HCT116 (cell line): ENCODE results near the gene SYNGAP1. TPM values are rescaled to one million over a fixed set of nuclear protein-coding genes. Genes with fewer than 3 reads are reported as not detected.

Experiments
- CBX3 ChIP-seq: IDR thresholded peaks from 2 replicates; pipeline ENCODE4 v1.6.1; 2012; ENCODE audit warnings: low read depth
- EGR1 ChIP-seq: IDR thresholded peaks from 2 replicates; pipeline ENCODE4 v1.6.1; 2012; ENCODE audit warnings: low read depth
- ELF1 ChIP-seq: IDR thresholded peaks from 2 replicates; pipeline ENCODE4 v1.6.1; 2012; ENCODE audit warnings: low read depth, borderline replicate concordance
- EZH2 ChIP-seq: fragments of 200-600 bp; sonication (generic); IDR thresholded peaks from 2 replicates; pipeline ENCODE4 v1.6.1; 2017; ENCODE audit warnings: antibody characterized with exemption, mixed run types
- EZH2phosphoT487 ChIP-seq: fragments of 200-600 bp; IDR thresholded peaks from 2 replicates; pipeline ENCODE4 v1.6.1; 2018; ENCODE audit warnings: antibody characterized with exemption, borderline replicate concordance
- JUND ChIP-seq: IDR thresholded peaks from 2 replicates; pipeline ENCODE4 v1.6.1; 2012
- MAX ChIP-seq: IDR thresholded peaks from 2 replicates; pipeline ENCODE4 v1.6.1; 2012
- SIN3A ChIP-seq: IDR thresholded peaks from 2 replicates; pipeline ENCODE4 v1.6.1; 2012; ENCODE audit warnings: low read depth
- SP1 ChIP-seq: IDR thresholded peaks from 2 replicates; pipeline ENCODE4 v1.6.1; 2012; ENCODE audit warnings: low read depth
- ZFX ChIP-seq: fragments of 450-650 bp; IDR thresholded peaks from 2 replicates; pipeline ENCODE4 v1.6.1; 2017
- total RNA-seq: library from RNA; stranded (reverse); gene quantifications from one replicate; pipeline ENCODE4 v1.2.1, GENCODE V29; 2021; ENCODE audit not compliant: unreplicated experiment
- TF ChIP-seq, protein P1 (sequence below), 3 experiments: fragments of 200-600 bp in 1 of 3; sonication (generic) in 1 of 3; IDR thresholded peaks in 2 of 3; conservative IDR thresholded peaks in 1 of 3; 2 replicates each; pipeline ENCODE4 v1.5.1; 2012 to 2017; ENCODE audit warnings: low read depth in 2 of 3, low read length in 2 of 3, antibody characterized with exemption in 1 of 3, borderline replicate concordance in 1 of 3, control low read depth in 1 of 3, mild to moderate bottlenecking in 1 of 3, mixed read lengths in 1 of 3, mixed run types in 1 of 3, moderate library complexity in 1 of 3; ENCODE audit not compliant: insufficient read depth in 1 of 3
- TF ChIP-seq, protein P2 (sequence below): IDR thresholded peaks from 2 replicates; pipeline ENCODE4 v1.6.1; 2012; ENCODE audit warnings: low read depth

The SYNGAP1 gene
- total RNA-seq, 1 experiment from 2014 or later, result 11.5 TPM

- TF ChIP-seq, protein P1, sequence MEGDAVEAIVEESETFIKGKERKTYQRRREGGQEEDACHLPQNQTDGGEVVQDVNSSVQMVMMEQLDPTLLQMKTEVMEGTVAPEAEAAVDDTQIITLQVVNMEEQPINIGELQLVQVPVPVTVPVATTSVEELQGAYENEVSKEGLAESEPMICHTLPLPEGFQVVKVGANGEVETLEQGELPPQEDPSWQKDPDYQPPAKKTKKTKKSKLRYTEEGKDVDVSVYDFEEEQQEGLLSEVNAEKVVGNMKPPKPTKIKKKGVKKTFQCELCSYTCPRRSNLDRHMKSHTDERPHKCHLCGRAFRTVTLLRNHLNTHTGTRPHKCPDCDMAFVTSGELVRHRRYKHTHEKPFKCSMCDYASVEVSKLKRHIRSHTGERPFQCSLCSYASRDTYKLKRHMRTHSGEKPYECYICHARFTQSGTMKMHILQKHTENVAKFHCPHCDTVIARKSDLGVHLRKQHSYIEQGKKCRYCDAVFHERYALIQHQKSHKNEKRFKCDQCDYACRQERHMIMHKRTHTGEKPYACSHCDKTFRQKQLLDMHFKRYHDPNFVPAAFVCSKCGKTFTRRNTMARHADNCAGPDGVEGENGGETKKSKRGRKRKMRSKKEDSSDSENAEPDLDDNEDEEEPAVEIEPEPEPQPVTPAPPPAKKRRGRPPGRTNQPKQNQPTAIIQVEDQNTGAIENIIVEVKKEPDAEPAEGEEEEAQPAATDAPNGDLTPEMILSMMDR (IDR thresholded peaks at IDR 0.05 in 2 of 3, conservative IDR thresholded peaks at IDR 0.05 in 1 of 3; ENCODE audit: borderline replicate concordance in 1 of 3, insufficient read depth in 1 of 3, low read depth in 2 of 3, low read length in 2 of 3), result no peak
- peak; percentile 90 for TF ChIP-seq EGR1
- TF ChIP-seq, protein P2, sequence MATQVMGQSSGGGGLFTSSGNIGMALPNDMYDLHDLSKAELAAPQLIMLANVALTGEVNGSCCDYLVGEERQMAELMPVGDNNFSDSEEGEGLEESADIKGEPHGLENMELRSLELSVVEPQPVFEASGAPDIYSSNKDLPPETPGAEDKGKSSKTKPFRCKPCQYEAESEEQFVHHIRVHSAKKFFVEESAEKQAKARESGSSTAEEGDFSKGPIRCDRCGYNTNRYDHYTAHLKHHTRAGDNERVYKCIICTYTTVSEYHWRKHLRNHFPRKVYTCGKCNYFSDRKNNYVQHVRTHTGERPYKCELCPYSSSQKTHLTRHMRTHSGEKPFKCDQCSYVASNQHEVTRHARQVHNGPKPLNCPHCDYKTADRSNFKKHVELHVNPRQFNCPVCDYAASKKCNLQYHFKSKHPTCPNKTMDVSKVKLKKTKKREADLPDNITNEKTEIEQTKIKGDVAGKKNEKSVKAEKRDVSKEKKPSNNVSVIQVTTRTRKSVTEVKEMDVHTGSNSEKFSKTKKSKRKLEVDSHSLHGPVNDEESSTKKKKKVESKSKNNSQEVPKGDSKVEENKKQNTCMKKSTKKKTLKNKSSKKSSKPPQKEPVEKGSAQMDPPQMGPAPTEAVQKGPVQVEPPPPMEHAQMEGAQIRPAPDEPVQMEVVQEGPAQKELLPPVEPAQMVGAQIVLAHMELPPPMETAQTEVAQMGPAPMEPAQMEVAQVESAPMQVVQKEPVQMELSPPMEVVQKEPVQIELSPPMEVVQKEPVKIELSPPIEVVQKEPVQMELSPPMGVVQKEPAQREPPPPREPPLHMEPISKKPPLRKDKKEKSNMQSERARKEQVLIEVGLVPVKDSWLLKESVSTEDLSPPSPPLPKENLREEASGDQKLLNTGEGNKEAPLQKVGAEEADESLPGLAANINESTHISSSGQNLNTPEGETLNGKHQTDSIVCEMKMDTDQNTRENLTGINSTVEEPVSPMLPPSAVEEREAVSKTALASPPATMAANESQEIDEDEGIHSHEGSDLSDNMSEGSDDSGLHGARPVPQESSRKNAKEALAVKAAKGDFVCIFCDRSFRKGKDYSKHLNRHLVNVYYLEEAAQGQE, result no peak
- TF ChIP-seq ELF1, result no peak
- TF ChIP-seq SIN3A, result peak; percentile 98
- TF ChIP-seq CBX3, result no peak
- peak; percentile 97 for TF ChIP-seq SP1
- TF ChIP-seq ZFX, result peak; percentile 73
- no peak for TF ChIP-seq EZH2phosphoT487
- no peak for TF ChIP-seq EZH2
- no peak for TF ChIP-seq JUND
- TF ChIP-seq MAX, result peak; percentile 98
These were observed 34.4 kb downstream of the SYNGAP1 start, which contains the start of gene ZBTB9 (continued) for GRCh38 chr6:33454009-33454946.
